ENCODE results near the gene C13orf46.
"Not testable (repeated sequence)": the region's sequence is repeated elsewhere in the genome, so short reads cannot be mapped to it uniquely, and the experiment has no call there.

The C13orf46 gene

GRCh38 chr13:113920606-113921286, 53.1 kb downstream of the C13orf46 start:
- FAIRE-seq: no peak

- no peak for FAIRE-seq
These were observed 53.9 kb downstream of the C13orf46 start for GRCh38 chr13:113919761-113920559.

- no peak for FAIRE-seq
These were observed 54.7 kb downstream of the C13orf46 start for GRCh38 chr13:113918981-113919701.

GRCh38 chr13:113918580-113918979, 55.3 kb downstream of the C13orf46 start:
- FAIRE-seq: no peak

GRCh38 chr13:113917594-113918371, 56.1 kb downstream of the C13orf46 start:
- FAIRE-seq: no peak

- FAIRE-seq: no peak
These were observed 56.8 kb downstream of the C13orf46 start for GRCh38 chr13:113917096-113917495.

GRCh38 chr13:113916330-113916815, 57.5 kb downstream of the C13orf46 start:
- FAIRE-seq: no peak

- no peak for FAIRE-seq
These were observed 58.0 kb downstream of the C13orf46 start for GRCh38 chr13:113915786-113916329.

- FAIRE-seq: no peak
These were observed 58.7 kb downstream of the C13orf46 start for GRCh38 chr13:113915012-113915763.

- FAIRE-seq: no peak
These were observed 59.4 kb downstream of the C13orf46 start for GRCh38 chr13:113914333-113915011.

- not testable (repeated sequence) for FAIRE-seq
These were observed 60.0 kb downstream of the C13orf46 start for GRCh38 chr13:113913838-113914237.

- not testable (repeated sequence) for FAIRE-seq
These were observed 60.5 kb downstream of the C13orf46 start for GRCh38 chr13:113913408-113913807.

GRCh38 chr13:113912596-113912995, 61.3 kb downstream of the C13orf46 start:
- FAIRE-seq: no peak

- no peak for FAIRE-seq
These were observed 66.0 kb downstream of the C13orf46 start for GRCh38 chr13:113907635-113908617.

- FAIRE-seq: no peak
These were observed 67.3 kb downstream of the C13orf46 start for GRCh38 chr13:113906571-113906970.

GRCh38 chr13:113905942-113906341, 67.9 kb downstream of the C13orf46 start:
- no peak for FAIRE-seq

GRCh38 chr13:113905018-113905417, 68.9 kb downstream of the C13orf46 start:
- FAIRE-seq: no peak

- FAIRE-seq: no peak
These were observed 69.5 kb downstream of the C13orf46 start for GRCh38 chr13:113904411-113904810.

GRCh38 chr13:113903912-113904311, 70.0 kb downstream of the C13orf46 start:
- FAIRE-seq: no peak
